GM23248 (cell line): Measurements from ENCODE around the gene SAXO2. TPM values are rescaled to one million over a fixed set of nuclear protein-coding genes. Genes with fewer than 3 reads are reported as not detected.
"Not testable (repeated sequence)": the region's sequence is repeated elsewhere in the genome, so short reads cannot be mapped to it uniquely, and the experiment has no call there.

Source experiments
- DNase-seq: peaks from one replicate; pipeline ENCODE4 v3.0.0-alpha.2; 2015
- H2AFZ ChIP-seq: fragments of 200-600 bp; sonication (generic); 2 replicates; pipeline ENCODE4 v1.6.1; 2016; ENCODE audit warnings: antibody characterized with exemption
- H3F3A ChIP-seq: fragments of 200-600 bp; sonication (generic); 2 replicates; pipeline ENCODE4 v1.6.1; 2016; ENCODE audit warnings: mild to moderate bottlenecking, antibody characterized with exemption, mixed run types; ENCODE audit not compliant: insufficient read depth
- H3K27ac ChIP-seq: fragments of 200-600 bp; sonication (generic); 2 replicates; pipeline ENCODE4 v1.5.1; 2016; ENCODE audit warnings: mild to moderate bottlenecking
- H3K27me3 ChIP-seq: fragments of 200-600 bp; sonication (generic); replicated peaks from 2 replicates; pipeline ENCODE4 v1.6.1; 2016; ENCODE audit warnings: mild to moderate bottlenecking; ENCODE audit not compliant: insufficient read depth
- H3K36me3 ChIP-seq: fragments of 200-600 bp; sonication (generic); 2 replicates; pipeline ENCODE4 v1.6.1; 2016; ENCODE audit warnings: low read depth, mild to moderate bottlenecking
- H3K4me1 ChIP-seq: fragments of 200-600 bp; sonication (generic); 2 replicates; pipeline ENCODE4 v1.6.1; 2016; ENCODE audit warnings: mild to moderate bottlenecking; ENCODE audit not compliant: insufficient read depth
- H3K4me2 ChIP-seq: fragments of 200-600 bp; sonication (generic); one replicate; pipeline ENCODE4 v1.6.1; 2016; ENCODE audit warnings: mild to moderate bottlenecking; ENCODE audit not compliant: unreplicated experiment
- H3K4me3 ChIP-seq: fragments of 200-600 bp; sonication (generic); 2 replicates; pipeline ENCODE4 v1.5.1; 2016; ENCODE audit warnings: mild to moderate bottlenecking
- H3K79me2 ChIP-seq: fragments of 200-600 bp; sonication (generic); 2 replicates; pipeline ENCODE4 v1.6.1; 2016; ENCODE audit warnings: mild to moderate bottlenecking; ENCODE audit not compliant: insufficient read depth
- H3K9ac ChIP-seq: fragments of 200-600 bp; sonication (generic); 2 replicates; pipeline ENCODE4 v1.6.1; 2016; ENCODE audit warnings: mild to moderate bottlenecking
- H3K9me2 ChIP-seq: fragments of 200-600 bp; sonication (generic); 2 replicates; pipeline ENCODE4 v1.6.1; 2016; ENCODE audit warnings: mixed run types, mild to moderate bottlenecking, moderate library complexity; ENCODE audit not compliant: insufficient read depth
- H3K9me3 ChIP-seq: fragments of 200-600 bp; sonication (generic); one replicate; pipeline ENCODE4 v1.6.1; 2017; ENCODE audit warnings: low read depth
- H4K20me1 ChIP-seq: fragments of 200-600 bp; sonication (generic); 2 replicates; pipeline ENCODE4 v1.6.0; 2016; ENCODE audit not compliant: insufficient read depth
- EZH2 ChIP-seq: fragments of 200-600 bp; sonication (generic); IDR thresholded peaks from 2 replicates; pipeline ENCODE4 v1.6.1; 2018; ENCODE audit warnings: antibody characterized with exemption, mild to moderate bottlenecking; ENCODE audit not compliant: insufficient read depth, poor library complexity, severe bottlenecking
- EZH2phosphoT487 ChIP-seq: fragments of 200-600 bp; sonication (generic); IDR thresholded peaks from 2 replicates; pipeline ENCODE4 v1.6.1; 2018; ENCODE audit warnings: antibody characterized with exemption, moderate library complexity, mild to moderate bottlenecking, low read depth; ENCODE audit not compliant: insufficient read depth
- WGBS, 2 experiments: methylation state at CpG; one replicate each; pipeline ENCODE4 v1.1.6; 2015 to 2017; ENCODE audit warnings: low lambda C conversion rate in 2 of 2, low coverage in 1 of 2; ENCODE audit errors: missing lambda C conversion rate in 2 of 2; 5-methylcytosine and 5-hydroxymethylcytosine counted together
- in situ Hi-C: fragments of 300-500 bp; cut with MboI; formaldehyde crosslinking; loops from 2 replicates; pipeline ENCODE4 v1.15.0; 2020
- polyA plus RNA-seq: library from polyadenylated mRNA; unstranded; fragments of >200 nt; fragmentation: Nextera tagmentation; extraction: Ambion mirVana; gene quantifications from 2 replicates; pipeline ENCODE4 v1.2.1, GENCODE V29; 2016
- total RNA-seq: library from RNA; depleted of rRNA; stranded (reverse); fragments of >200 nt; shearing (Covaris generic); gene quantifications from 2 replicates; pipeline ENCODE4 v1.2.3, GENCODE V29; 2014

The SAXO2 gene
- total and polyA plus RNA-seq, 2 experiments from 2014 or later = 0.51 TPM; not detected in 1

DNA sequence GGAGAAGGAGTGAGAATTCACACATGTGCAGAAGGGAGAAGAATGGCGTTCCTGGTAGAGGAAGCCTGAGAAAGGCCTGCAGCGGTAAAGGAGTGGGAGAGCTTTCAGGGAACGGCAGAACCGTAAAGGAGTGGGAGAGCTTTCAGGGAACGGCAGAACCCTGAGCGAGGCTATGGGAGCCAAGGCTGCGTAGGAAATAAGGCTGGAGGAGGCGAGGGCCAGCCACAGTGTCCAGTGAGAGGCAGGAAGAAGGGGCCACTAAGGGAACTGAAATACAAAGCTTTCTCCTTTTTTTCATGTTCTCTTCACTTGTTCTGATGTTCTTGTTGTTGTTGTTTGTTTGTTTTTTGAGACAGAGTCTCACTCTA is 45.1 kb downstream of the SAXO2 start:
- no peak overlapping the region for H3K4me2 ChIP-seq
- no peak overlapping the region for H3K4me3 ChIP-seq
- no peaks in the 10 kb centered on the region for H3K36me3 ChIP-seq
- no peak for DNase-seq
- 0 out of 2 replicates have a peak, but pooled peaks cover 5% of the 10 kb centered on the region for H3K4me1 ChIP-seq
- in situ Hi-C loops = no loop called here
- TF ChIP-seq EZH2 (no peak), EZH2phosphoT487 (no peak)
- 85 to 87% methylated on average over 8 of the region's 8 CpGs for WGBS, 2 experiments
- H3K27me3 ChIP-seq = peaks cover 32% of the 10 kb centered on the region
- H3K9me2 ChIP-seq = no peaks in the 10 kb centered on the region
- H3K9me3 ChIP-seq = no peaks in the 10 kb centered on the region
- H4K20me1 ChIP-seq = no peaks in the 10 kb centered on the region
- H3K27ac ChIP-seq = no peak overlapping the region
- no peaks in the 10 kb centered on the region for H3K79me2 ChIP-seq
- no peak overlapping the region for H3K9ac ChIP-seq
- H2AFZ ChIP-seq = no peak overlapping the region
- 0 out of 2 replicates have a peak, but pooled peaks cover 5% of the 10 kb centered on the region for H3F3A ChIP-seq

- no peak for DNase-seq
- no peaks in the 10 kb centered on the region for H3K36me3 ChIP-seq
- H3K4me1 ChIP-seq = 0 out of 2 replicates have a peak, but pooled peaks cover 8% of the 10 kb centered on the region
- no peak overlapping the region for H2AFZ ChIP-seq
- no peaks in the 10 kb centered on the region for H3K9me3 ChIP-seq
- no peak overlapping the region for H3K4me3 ChIP-seq
- H3K9ac ChIP-seq = no peak overlapping the region
- no peak overlapping the region for H3K27ac ChIP-seq
- no peaks in the 10 kb centered on the region for H4K20me1 ChIP-seq
- 0 out of 2 replicates have a peak, but pooled peaks cover 5% of the 10 kb centered on the region for H3F3A ChIP-seq
- TF ChIP-seq EZH2 = no peak
- no peak for TF ChIP-seq EZH2phosphoT487
- no peaks in the 10 kb centered on the region for H3K9me2 ChIP-seq
- WGBS, 2 experiments = 49 to 59% methylated on average over 2 of the region's 2 CpGs
- H3K79me2 ChIP-seq = no peaks in the 10 kb centered on the region
- H3K4me2 ChIP-seq = no peak overlapping the region
- in situ Hi-C loops = no loop called here
- peaks cover 32% of the 10 kb centered on the region for H3K27me3 ChIP-seq
These were observed 47.2 kb downstream of the SAXO2 start for GRCh38 chr15:82309802-82310201.

- DNase-seq, H3K9ac ChIP-seq, H3K27ac ChIP-seq, H3K4me3 ChIP-seq, H4K20me1 ChIP-seq, H3K36me3 ChIP-seq, H3K9me2 ChIP-seq, in situ Hi-C loops, H2AFZ ChIP-seq, H3F3A ChIP-seq, H3K4me2 ChIP-seq, H3K9me3 ChIP-seq, H3K4me1 ChIP-seq, H3K79me2 ChIP-seq: not testable (repeated sequence)
- peaks cover 32% of the 10 kb centered on the region for H3K27me3 ChIP-seq
- 77 to 80% methylated on average over 5 of the region's 5 CpGs for WGBS, 2 experiments
These were observed 48.7 kb downstream of the SAXO2 start for GRCh38 chr15:82311321-82311720.

DNA sequence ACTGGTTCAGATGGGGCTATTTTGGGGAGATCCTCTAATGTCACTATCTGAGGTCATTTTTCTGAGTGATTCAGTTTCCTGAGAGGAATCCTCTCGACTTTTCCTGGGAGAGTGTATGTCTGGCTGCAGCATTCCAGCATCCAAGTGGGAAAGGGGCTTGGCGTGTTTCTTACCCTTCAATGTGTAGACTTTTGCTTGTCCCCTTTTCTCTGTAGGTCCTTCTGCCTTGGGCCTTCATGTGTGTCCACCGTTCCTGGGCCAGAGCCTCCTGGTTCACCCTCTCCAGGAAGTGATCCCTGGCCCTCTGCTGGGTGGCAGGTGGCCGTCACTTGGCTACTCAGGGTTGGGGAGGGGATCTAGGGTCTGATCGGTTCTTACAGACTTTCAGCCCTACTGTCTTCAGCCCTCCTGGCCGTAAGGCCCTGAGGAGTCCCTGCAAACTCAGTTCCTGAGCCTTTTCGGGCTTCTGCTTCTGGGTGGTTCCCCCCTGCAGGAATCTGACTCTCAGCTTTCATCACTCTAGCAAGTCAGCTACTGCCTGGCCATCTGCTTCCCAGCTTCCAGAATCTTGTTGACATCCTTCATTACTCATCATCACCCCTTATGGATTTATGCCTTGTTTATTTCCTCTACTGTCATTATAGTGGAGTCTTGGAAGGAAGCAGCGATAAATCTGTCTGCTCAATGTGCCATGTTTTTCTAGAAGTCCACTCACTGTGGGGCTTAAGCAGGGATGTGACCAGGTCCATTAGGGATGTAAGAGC is 50.1 kb downstream of the SAXO2 start:
- Histone ChIP-seq H3K4me1 (0 out of 2 replicates have a peak, but pooled peaks cover 8% of the 10 kb centered on the region), H3F3A (0 out of 2 replicates have a peak, but pooled peaks cover 5% of the 10 kb centered on the region), H2AFZ (no peak overlapping the region), H3K9me3 (no peaks in the 10 kb centered on the region), H4K20me1 (no peaks in the 10 kb centered on the region), H3K9me2 (no peaks in the 10 kb centered on the region), H3K79me2 (no peaks in the 10 kb centered on the region), H3K4me2 (no peak overlapping the region), H3K9ac (no peak overlapping the region), H3K27me3 (peaks cover 29% of the 10 kb centered on the region), H3K27ac (no peak overlapping the region), H3K4me3 (no peak overlapping the region), H3K36me3 (no peaks in the 10 kb centered on the region)
- 10 to 12% methylated on average over 8 of the region's 8 CpGs for WGBS, 2 experiments
- TF ChIP-seq EZH2phosphoT487 (0 out of 2 replicates have a peak, but pooled peaks have one; percentile 57), EZH2 (no peak)
- DNase-seq = peak; percentile 38
- in situ Hi-C loops = no loop called here
